GM21515 (cell line): ENCODE data around the gene LRFN2.

Experiments
- ATAC-seq: cut with Tn5 transposase; IDR thresholded peaks from one replicate; pipeline ENCODE4 v1.9.1; 2021; ENCODE audit not compliant: unreplicated experiment

Gene LRFN2

GRCh38 chr6:40408786-40409542 lies 178.2 kb downstream of the LRFN2 start:
- no peak for ATAC-seq

- no peak for ATAC-seq
Observed at GRCh38 chr6:40407239-40407638, 179.9 kb downstream of the LRFN2 start.

GRCh38 chr6:40406175-40406574 lies 181.0 kb downstream of the LRFN2 start:
- ATAC-seq: no peak

DNA sequence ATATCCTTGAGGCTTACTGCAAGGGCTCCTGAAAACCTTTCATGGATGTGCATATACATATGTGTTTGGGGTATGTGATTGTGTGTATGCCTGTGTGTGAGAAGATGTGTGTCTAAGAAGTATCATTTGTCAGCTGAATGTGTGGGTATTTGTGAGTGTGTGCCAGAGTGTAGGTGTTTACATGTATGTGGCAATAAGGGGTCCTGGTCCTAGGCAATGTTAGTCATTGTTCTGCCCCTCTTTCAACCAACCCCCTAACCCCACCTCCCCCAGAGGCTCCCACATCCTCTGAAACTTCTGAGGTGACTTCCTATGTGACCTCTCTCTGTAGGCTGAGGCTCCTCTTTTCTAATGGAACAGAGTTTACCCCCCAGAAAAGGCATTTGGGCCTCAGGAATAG lies 186.4 kb downstream of the LRFN2 start:
- ATAC-seq: no peak

- ATAC-seq: no peak
Observed at GRCh38 chr6:40399888-40400457, 187.2 kb downstream of the LRFN2 start.

- no peak for ATAC-seq
Observed at GRCh38 chr6:40398810-40399477, 188.2 kb downstream of the LRFN2 start.

DNA sequence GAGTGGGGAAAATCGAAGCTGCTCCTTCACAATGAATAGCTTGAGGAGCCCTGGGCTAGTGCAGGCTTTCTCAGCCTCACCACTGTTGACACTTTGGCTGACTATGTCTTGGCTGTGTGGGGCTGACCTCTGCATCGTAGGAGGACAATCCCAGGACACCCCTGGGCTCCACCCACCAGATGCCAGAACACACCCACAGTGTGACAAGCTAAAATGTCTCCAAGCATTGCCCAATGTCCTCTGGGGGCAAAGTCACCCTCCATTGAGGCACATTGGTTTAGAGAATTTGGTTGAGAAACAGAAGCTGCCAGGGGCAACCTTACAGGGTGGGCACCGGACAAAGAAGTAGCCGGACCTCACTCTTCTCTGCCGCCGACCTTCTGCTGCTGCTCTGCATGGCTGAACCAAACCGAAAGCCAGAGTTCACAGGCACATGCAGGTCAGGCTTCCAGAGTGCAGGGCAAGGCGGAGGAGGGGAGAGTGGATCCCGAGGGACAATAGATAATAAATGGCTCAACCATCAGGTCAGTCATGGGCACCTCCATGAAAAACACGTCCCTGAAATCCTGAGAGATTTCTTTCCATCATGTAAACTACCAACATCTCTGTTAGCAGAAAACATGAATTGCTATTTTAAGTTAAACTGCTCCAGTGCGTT lies 189.0 kb downstream of the LRFN2 start:
- ATAC-seq: no peak

DNA sequence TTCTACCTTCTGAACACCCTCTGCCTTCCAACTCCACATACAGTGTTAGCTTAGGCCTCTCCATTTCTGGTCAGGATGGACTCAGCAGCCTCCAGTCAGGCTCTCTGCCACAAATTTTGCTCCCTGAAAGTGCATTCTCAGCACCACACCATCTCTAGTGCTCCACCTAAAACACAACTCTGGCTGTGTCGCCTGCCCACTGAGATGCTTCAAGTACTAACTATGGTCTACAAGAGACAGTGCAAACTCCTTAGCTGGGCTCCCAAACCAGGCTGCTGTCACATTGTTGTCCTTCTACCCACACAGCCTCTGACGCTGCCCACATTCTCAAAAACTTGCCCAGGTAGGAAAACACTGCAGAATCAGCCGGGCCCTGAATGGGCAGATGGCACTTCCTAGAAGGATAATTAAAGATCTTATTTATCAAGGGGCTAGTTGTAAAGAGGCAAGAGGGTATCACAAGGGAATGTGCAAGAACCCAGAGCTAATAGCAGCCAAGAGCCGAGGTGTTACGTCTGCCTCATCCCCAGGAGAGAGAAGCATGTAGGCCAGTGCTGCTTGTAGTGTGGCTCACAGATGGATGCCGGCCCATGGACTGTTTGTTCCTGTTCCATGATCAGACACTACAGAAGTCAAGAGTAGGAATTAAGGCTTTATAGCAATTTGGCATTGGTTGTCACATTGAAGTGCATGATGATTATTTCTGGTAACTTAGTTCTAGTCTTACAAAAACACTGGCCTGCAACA lies 189.7 kb downstream of the LRFN2 start:
- no peak for ATAC-seq

GRCh38 chr6:40395698-40396076 lies 191.5 kb downstream of the LRFN2 start:
- no peak for ATAC-seq

DNA sequence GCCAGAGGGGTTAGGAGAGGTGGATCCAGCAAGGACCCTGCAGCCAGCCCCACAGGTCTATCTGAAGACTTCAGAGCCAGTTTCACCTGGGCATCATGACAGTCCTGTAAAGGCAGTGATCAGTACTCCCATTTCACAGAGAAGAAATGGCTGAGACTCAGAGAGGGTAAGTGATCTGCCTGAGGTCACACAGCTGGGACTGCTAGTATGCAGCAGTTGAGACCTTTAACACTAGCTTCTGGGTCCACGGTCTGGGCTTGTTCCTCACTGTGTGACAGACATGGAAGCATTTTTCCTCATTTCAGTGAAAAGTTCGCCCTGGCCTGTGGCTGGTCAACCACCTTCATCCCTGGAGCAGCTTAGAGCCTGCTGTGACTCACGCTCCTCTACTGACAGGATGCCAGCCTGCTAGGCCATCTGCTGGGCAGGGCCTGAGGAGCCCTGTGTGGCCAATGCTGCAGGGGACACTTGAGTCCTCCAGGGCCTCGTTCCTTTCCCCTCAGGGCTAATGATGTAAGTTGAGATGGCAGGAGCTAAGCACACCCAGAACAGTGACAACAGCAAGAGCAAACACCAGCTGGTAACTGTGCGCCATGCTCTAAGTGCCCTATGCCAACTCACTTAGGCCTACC lies 192.0 kb downstream of the LRFN2 start:
- no peak for ATAC-seq

DNA sequence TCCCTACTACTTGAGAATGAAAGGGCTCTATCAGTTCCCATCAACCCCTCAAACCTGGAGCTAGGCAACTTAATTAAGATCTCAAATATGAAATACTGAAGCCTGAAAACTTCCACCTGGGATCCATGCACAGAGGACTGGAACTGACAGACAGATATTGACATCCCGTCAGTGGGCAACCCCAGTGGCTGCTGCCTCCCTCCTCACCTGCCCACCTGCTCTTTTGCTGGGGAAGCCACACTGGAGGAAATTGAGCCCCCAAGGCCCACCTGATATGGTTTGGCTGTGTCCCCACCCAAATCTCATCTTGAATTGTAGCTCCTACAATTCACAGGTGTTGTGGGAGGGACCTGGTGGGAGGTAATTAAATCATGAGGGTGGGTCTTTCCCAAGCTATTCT lies 192.8 kb downstream of the LRFN2 start:
- ATAC-seq: no peak

GRCh38 chr6:40393641-40394040 lies 193.5 kb downstream of the LRFN2 start:
- ATAC-seq: no peak

- ATAC-seq: no peak
Observed at GRCh38 chr6:40392589-40392988, 194.6 kb downstream of the LRFN2 start.

DNA sequence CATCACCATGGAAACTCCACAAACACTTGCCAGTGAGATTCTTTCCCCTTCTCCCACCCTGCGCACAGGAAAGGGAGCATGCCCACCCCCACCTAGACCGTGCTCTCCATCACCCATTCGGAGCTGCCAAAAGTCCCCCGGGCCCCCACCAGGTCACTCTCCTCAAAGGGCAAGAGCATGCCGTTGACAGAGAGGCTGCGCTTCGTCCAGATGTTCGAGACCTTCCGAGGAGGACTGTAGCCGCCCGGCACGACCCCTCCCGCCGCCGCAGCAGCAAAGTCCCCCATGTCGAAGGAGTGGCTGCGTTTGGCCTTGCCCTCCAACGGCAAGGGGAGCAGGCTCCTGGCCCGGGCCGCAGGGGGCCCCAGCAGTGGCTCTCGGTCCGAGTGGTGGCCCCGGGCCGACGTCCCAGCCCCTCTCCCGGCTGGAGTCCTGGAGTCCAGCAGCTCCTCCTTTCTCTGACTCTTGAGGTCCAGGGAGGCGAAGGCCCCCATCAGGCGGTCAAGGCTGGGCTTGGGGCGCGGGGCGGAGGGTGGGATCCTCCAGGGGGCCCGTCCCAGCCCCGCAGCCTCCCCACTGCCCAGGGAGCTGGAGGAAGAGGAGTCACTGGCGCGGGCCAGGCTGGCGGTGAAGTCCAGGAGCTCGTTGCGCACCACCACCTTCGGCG lies 195.2 kb downstream of the LRFN2 start:
- no peak for ATAC-seq

- ATAC-seq: no peak
Observed at GRCh38 chr6:40391086-40391485, 196.1 kb downstream of the LRFN2 start.

- no peak for ATAC-seq
Observed at GRCh38 chr6:40390144-40390800, 196.9 kb downstream of the LRFN2 start.

GRCh38 chr6:40389254-40389653 lies 197.9 kb downstream of the LRFN2 start:
- no peak for ATAC-seq

- ATAC-seq: no peak
Observed at GRCh38 chr6:40387871-40388264, 199.3 kb downstream of the LRFN2 start.

DNA sequence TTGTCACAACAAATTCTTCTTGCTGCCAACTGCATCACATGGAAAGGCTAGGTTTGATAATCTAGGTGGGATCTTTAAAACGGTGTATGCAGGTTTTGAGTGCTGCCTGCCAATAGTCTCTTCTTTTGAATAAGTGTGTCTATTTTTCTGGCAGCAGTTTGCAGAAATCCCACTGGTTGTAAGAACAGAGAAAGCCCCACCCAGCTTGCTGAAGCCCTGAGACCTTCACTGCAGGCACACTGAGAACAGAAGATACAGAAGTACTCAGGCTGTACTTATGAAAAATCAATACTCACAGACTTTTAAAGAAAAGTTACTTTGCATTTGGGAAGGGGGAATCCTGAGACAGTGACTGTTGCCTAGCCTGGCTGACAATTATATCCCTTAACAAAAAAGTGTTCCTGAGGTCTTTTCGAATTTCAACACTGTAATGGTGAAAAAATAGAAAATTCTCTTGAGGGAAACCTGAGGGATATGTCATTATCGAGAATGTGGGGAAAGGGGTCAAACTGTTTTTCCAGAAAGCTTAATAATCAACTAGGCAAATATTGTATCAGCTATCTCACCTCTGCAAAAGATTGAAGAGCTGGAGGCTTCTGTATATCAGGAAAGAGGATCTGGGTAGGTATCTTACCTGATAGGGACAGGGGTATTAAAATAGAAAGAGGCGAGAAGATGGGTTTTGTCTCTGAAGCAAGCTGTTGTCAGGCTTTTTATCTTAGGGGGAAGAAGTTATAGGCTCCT lies 199.9 kb downstream of the LRFN2 start:
- no peak for ATAC-seq
